Stimulated activated CD4-positive, alpha-beta T cell treated with anti-CD3 and anti-CD28 coated beads, Interleukin-1b, Interleukin-23, amount 100 ng/mL, for 24 hours (primary cell): ENCODE data around the gene PNPLA3.
A peak's percentile ranks its signal among the peaks of the same experiment; 100 is the strongest.
"Not testable (repeated sequence)": the region's sequence is repeated elsewhere in the genome, so short reads cannot be mapped to it uniquely, and the experiment has no call there.

Source experiments
- DNase-seq, 4 experiments: peaks; one replicate each; pipeline ENCODE4 v3.0.0-alpha.2; 2020; ENCODE audit warnings: low read depth in 4 of 4, low spot score in 1 of 4

PNPLA3 gene

DNA sequence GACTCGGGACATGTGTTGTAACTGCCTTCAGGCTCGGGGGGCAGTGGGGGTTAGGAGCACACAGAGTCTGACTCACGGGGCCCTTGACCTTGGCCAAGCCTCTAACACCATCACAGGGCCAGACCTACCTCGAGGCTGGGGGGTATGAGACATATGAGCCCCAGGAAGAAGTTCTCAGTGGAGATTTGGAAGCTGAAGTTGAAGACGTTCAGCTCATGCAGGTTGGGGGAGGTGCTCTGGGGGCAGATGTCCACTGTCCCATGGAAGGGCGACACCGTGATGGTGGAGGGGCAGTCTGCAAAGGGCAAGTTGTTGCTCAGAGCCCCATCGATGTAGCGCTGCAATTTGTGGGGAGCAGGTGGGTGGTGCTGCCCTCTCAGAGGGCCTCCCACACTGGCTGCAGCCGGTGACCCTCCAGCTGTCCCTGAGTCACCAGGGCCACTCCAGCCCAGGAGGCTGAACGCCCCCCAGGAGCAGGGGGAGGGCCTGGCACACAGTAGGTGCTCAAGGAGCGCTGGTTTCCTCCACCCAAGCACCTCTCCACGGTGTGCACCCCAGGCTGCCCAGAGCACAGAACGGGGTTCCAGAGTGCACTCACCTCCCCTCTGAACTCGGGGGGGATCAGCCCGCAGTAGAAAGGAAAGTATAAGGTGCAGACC lies 34.3 kb upstream of the PNPLA3 start:
- DNase-seq = no peak

DNA sequence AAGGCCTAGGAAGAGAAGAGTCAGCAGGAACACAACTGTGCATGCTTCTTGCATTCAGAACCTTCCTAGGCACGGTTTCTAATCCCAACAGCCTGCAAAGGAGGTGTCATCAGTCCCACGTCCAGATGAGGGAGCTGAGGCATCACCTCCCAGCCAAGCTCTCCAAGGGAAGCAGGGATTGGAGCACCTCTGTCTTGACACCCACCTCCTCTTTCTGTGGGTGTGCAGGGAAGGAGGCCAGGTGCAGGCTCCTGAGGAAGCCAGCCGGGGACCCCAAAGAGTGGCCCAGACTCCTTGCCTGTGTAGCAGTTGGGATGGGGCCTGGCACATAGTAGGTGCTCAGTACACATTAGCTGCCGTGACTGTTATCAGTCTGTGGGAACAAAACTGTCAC lies 33.7 kb upstream of the PNPLA3 start:
- no peak for DNase-seq

DNA sequence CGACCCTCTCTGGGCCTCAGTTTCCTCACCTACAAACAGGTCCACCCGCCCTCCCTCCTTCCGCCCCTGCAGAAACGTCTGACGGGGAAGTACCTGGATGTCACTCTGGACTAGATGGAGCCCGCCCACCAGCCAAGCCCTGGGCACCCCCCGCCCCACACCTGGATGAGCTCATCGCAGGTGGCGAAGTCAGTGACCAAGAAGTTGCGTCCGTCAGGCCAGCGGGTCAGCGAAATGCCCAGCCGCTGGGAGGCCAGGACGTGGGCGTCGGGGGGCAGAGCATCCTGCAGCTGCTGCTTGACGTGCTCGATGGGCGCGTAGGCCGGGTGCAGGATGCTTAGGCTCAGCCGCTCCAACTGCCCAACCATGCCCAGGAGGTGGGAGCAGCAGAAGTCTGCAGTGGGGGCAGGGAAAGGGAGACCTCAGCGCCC lies 32.7 kb upstream of the PNPLA3 start:
- DNase-seq = no peak

DNA sequence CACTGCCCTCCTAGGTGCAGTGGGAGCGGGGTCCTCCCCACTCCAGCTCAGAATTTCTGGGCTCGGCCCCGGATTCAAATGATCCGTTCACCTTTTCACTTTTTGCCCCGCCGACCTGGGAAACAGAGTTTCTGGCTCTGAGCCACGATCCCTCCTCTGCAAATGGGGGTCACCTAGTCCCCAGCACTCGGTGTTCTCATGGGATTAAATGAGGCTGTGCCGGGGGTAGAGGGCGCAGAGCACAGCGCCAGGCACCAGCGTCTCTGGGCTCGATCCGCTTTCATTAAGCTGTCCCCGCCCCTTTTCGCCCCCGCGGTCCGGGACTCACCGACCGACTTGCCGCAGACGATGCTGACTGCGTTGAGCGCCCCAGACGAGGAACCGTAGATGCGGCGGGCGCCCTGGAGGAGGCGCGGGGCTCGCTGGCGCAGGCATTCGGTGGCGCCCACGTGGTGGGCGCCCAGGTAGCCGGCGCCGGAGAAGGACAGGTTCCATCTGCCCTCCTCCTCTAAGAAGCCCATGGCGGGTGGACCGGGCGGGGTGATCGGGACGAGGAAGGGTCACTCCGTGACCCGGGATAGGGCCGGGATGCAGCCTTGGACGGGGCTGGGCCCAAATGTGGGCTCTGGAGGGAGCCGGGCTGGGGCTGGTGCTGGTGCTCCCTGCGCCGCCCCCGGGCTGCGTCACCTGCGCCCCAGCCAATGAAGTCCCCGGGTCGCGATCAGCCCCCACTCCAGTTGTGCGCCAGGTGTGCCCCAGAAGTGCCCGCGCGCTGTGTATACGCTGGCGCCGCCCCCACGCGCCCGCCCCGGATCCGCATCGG lies 32.0 kb upstream of the PNPLA3 start, which contains the start of gene PNPLA5:
PNPLA5 (minus strand) TSS at position 654 of the 823 bp plus-strand sequence; CDS start at position 521, 133 bp downstream.
- DNase-seq = peak in 1 of 4 experiments; percentile 21

DNA sequence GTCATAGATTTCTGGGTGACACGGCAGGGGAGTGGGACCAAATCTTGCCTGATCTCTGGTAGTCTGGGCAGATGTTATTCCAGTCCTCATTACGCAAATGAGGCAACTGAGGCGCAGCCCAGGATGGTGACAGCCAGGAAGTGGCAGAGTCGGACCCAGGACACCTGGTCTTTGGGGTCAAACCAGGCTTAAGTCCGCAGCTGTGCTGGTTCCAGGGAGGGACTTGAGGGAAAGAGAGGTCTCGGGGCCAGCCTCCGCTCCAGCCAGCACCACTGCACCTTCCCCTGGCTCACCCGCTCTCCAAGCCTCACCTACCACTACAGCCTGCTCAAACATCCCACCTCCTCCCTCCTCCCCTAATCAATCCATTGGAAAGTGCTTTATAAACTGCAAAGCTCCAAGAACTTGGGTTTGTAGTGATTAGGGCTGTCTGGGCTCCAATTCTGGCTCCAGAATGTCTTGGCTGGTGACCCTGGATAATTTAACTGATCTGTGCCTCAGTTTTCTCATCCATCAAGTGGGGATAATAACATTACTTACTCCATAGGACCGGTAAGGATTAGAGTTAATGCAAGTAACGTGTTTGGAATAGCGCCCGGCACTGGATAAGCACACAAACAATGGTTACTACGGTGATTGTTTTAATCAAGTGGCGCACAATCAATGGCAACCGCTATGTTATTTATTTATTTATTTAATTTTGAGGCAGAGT lies 31.3 kb upstream of the PNPLA3 start:
- no peak for DNase-seq

DNA sequence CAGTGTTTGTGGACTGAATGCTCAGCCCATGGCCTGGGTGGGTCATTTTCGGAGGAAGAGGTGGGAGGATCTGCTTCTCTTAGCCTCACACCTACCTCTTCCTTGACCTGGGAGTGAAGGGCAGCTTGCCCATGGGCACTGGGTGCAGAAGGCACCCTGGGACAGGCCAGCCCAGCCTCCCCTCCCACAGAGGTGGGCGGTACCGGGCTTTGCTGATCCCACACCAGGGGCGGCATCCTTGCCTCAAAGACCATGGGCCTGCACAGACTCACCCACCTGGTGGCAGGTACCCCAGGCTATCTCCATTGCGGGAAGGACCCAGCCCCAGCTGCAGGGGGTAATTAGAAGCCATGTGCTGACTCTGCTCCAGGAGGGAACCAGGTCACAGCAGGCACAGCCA lies 30.3 kb upstream of the PNPLA3 start:
- no peak for DNase-seq

- no peak for DNase-seq
These were observed 29.5 kb upstream of the PNPLA3 start for GRCh38 chr22:43894122-43894521.

DNA sequence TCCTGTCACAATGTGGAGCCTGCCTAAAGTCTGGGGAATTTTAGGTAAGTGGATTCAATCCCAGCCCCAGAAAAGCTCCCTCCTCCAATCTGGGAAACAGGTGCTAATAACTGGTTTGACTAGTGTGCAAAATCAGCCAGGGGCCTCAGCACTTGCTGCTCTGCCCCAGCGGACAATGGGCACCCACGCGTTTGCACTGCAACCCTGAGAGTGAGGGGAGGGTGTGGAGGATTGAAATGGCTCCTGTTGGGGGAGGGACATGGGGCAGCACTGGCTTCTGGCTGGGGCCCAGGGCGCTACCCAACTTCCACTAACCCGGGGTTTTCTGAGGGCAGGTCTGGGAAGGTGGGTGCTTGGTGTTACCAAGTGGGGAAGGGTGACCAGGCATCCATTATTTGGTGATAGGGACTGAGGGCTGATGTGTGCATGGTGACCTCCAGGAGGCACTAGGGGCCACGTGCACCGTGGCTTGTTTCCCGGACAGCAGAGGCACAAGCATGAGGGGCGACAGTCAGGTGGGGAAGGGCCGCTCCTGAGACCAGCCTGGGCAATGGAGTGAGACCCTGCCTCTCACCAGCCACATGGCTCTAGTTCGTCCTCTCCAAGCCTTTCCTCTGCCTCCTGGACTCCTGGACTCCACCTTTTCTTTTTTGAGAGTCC lies 27.5 kb upstream of the PNPLA3 start:
- DNase-seq = no peak

- DNase-seq = no peak
These were observed 25.8 kb upstream of the PNPLA3 start for GRCh38 chr22:43897751-43898261.

- DNase-seq = no peak
These were observed 23.4 kb upstream of the PNPLA3 start for GRCh38 chr22:43900206-43900605.

DNA sequence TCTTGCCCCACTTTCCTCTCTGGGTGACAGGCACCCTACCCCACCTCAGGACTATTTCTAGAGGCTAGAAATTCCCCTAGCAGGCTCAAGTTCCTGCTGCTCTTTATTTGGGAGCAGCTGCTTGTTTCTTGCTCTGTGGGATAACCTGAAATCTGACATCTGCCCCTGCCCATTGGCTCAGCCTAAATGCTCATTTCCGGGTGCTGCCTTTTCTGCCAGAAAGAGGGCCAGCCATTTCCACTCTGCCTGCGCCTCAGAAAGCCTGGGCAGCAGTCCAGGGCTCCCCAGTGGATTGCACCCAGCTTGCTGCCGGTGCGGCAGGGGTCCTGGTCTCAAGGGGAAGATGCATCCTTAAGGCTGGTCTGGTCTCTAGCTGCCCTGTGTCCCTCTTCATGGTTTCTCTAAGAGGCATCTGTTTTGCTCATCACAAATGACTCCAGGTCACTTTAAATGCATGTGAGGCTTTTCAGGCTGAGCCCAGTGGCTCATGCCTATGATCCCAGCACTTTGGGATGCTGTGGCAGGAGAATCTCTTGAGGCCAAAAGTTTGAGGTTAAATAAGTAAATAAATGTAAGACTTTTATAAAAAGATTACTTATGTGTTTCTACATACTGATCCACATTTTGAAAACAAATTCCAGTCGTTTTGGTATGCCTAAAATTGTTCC lies 21.5 kb upstream of the PNPLA3 start:
- no peak for DNase-seq

DNA sequence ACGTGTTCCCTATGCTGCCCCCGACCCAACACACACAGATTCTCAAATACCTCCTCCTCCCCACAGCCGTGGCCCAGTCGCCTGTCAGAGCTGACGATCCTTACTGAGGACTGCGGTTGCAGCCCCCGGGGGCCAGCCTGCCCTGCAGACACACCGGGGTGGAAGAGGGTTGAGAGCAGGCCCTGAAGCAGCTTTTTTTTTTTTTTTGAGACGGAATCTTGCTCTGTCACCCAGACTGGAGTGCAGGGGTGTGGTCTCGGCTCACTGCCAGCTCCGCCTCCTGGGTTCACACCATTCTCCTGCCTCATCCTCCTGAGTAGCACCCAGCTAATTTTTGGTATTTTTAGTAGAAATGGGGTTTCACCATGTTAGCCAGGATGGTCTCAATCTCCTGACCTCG lies 20.6 kb upstream of the PNPLA3 start:
- not testable (repeated sequence) for DNase-seq

DNA sequence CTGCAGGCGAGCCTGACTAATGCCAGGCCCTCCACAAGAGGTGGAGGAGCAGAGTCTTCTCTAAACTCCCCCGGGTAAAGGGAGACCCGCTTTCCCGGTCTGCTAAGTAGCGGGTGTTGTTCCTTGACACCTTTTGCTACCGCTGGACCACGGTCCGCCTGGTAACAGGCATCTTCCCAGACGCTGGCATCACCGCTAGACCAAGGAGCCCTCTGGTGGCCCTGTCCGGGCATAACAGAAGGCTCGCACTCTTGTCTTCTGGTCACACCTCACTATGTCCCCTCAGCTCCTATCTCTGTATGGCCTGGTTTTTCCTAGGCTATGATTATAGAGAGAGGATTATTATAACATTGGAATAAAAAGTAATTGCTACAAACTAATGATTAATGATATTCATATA lies 19.2 kb upstream of the PNPLA3 start:
- peak in 1 of 4 experiments; percentile 16 for DNase-seq

- DNase-seq = no peak
These were observed 17.9 kb upstream of the PNPLA3 start for GRCh38 chr22:43905681-43906080.

DNA sequence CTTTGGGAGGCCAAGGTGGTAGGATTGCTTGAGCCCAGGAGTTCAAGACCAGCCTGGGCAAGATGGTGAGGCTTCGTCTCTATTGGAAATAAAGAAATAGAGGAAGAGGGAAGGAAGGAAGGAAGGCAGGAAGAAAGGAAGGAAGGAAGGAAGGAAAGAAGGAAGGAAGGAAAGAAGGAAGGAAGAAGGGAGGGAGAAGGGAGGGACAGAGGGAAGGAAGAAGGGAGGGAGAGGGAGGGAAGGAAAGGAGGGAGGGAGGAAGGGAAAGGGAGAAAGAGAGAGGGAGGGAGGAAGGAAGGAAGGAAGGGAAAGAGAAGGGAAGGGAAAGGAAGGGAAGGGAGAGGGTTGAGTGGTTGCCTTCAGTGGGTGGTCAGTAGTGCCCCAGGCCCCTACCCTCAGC lies 13.9 kb upstream of the PNPLA3 start:
- no peak for DNase-seq

DNA sequence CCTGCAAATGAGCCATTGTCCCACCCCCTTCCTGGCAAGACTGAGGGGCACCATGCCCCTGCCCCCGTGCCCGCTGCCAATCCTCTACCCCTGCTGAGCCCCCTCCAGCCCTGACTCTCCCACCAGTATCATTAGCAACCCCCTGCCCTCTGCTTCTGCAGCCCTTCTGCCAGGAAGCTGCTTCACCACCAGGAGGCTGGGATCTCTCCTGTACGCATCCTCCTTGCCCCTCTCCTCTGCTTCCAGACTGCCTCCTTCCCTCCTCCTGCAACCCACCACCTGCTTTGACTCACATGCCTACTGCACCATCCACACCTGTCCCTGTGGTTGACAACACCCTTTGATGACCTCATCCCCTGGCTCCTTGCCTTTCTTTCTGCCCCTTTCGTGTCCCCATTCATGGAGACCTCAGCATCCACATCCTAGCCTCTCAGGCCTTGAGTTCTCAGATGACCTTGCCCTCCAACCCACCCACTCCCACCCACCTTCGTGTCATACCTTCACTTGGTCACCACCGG lies 13.4 kb upstream of the PNPLA3 start:
- no peak for DNase-seq

DNA sequence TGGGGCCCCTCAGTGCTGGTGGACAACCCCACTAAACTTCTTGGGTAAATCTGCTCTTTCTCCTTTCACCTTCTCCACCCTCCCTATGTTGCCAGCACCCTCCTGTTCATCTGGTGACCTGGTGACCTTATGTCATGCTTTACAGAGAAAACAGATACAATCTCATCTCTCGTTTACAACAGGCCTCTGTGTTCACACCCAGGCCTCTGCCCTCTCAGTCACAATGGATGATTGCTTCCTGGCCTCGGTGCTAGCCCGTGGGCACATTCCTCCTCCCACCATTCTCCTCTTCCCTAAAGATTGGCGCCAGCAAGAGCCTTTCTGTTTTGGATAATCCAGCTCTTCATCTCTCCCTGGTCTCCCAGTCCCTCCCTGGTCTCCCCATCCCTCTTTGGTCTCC lies 12.3 kb upstream of the PNPLA3 start:
- DNase-seq = no peak

DNA sequence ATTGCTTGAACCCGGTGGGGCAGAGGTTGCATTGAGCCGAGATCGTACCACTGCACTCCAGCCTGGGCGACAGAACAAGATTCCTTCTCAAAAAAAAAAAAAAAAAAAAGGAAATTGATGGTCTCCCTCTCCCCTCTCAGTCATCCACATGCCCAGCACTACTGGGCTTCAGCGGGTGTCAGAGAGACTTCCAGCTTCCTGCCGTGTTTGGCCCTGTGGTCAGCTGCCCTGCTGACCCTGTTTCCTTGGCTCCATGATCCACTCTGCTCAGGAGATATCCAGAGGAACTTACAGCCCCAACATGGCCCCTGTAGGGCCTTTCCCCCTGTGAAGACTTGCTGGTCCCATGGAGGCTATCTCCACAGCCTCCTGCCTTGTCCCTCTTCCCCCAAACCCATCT lies 6.1 kb upstream of the PNPLA3 start:
- DNase-seq = no peak

GRCh38 chr22:43919106-43919973 lies 4.3 kb upstream of the PNPLA3 start:
- DNase-seq = no peak
